HEK293T (cell line): ENCODE results near the gene USP4.
A peak's percentile ranks its signal among the peaks of the same experiment; 100 is the strongest.
"Not testable (repeated sequence)": the region's sequence is repeated elsewhere in the genome, so short reads cannot be mapped to it uniquely, and the experiment has no call there.

Experiments used
- CTCF ChIA-PET: fragments of 350-600 bp; formaldehyde crosslinking; extraction: SDS; loops from one replicate; lab custom pipeline; 2021; ENCODE audit warnings: antibody characterized with exemption, inconsistent platforms; lab: Yijun Ruan, JAX
- POLR2A ChIA-PET: fragments of 350-600 bp; formaldehyde crosslinking; extraction: SDS; loops from one replicate; lab custom pipeline; 2020; ENCODE audit warnings: antibody characterized with exemption, inconsistent platforms; lab: Yijun Ruan, JAX
- DNase-seq: peaks from one replicate; pipeline ENCODE4 v3.0.0; 2012; ENCODE audit warnings: mixed read lengths; ENCODE audit errors: extremely low spot score
- ARNT ChIP-seq: fragments of 450-650 bp; IDR thresholded peaks from 2 replicates; pipeline ENCODE4 v1.6.1; 2017; ENCODE audit warnings: mild to moderate bottlenecking
- BHLHE40 ChIP-seq: fragments of 450-650 bp; IDR thresholded peaks from 2 replicates; pipeline ENCODE4 v1.6.1; 2016; ENCODE audit warnings: mild to moderate bottlenecking, moderate library complexity, borderline replicate concordance
- CTBP1 ChIP-seq: fragments of 450-650 bp; IDR thresholded peaks from 2 replicates; pipeline ENCODE4 v1.6.1; 2016; ENCODE audit warnings: borderline replicate concordance
- ELF4 ChIP-seq: fragments of 450-650 bp; IDR thresholded peaks from 2 replicates; pipeline ENCODE4 v1.6.1; 2017; ENCODE audit warnings: antibody characterized with exemption
- FOXA1 ChIP-seq: fragments of 450-650 bp; IDR thresholded peaks from 2 replicates; pipeline ENCODE4 v1.6.1; 2016; ENCODE audit warnings: mild to moderate bottlenecking
- FOXK2 ChIP-seq: fragments of 450-650 bp; IDR thresholded peaks from 2 replicates; pipeline ENCODE4 v1.6.1; 2016; ENCODE audit warnings: mild to moderate bottlenecking
- FOXM1 ChIP-seq: fragments of 450-650 bp; IDR thresholded peaks from 2 replicates; pipeline ENCODE4 v1.6.1; 2017; ENCODE audit warnings: mild to moderate bottlenecking, borderline replicate concordance
- HDGF ChIP-seq: fragments of 450-650 bp; IDR thresholded peaks from 2 replicates; pipeline ENCODE4 v1.6.1; 2017; ENCODE audit warnings: antibody characterized with exemption, borderline replicate concordance
- L3MBTL2 ChIP-seq: fragments of 450-650 bp; conservative IDR thresholded peaks from 2 replicates; pipeline ENCODE4 v1.6.1; 2016; ENCODE audit warnings: mild to moderate bottlenecking
- LEF1 ChIP-seq: fragments of 450-650 bp; IDR thresholded peaks from 2 replicates; pipeline ENCODE4 v1.6.1; 2017; ENCODE audit warnings: mild to moderate bottlenecking, borderline replicate concordance
- NFRKB ChIP-seq: fragments of 450-650 bp; IDR thresholded peaks from 2 replicates; pipeline ENCODE4 v1.6.1; 2016; ENCODE audit warnings: mild to moderate bottlenecking, moderate library complexity
- SP1 ChIP-seq: fragments of 450-650 bp; IDR thresholded peaks from 2 replicates; pipeline ENCODE4 v1.6.1; 2017
- SUZ12 ChIP-seq: fragments of 450-650 bp; IDR thresholded peaks from 2 replicates; pipeline ENCODE4 v1.6.1; 2016; ENCODE audit warnings: mild to moderate bottlenecking
- TARDBP ChIP-seq: fragments of 450-650 bp; IDR thresholded peaks from 2 replicates; pipeline ENCODE4 v1.6.1; 2016
- ZNF384 ChIP-seq: fragments of 450-650 bp; IDR thresholded peaks from 2 replicates; pipeline ENCODE4 v1.6.1; 2016
- TF ChIP-seq, protein P1 (sequence below): fragments of 450-650 bp; IDR thresholded peaks from 2 replicates; pipeline ENCODE4 v1.6.1; 2016

USP4 gene

DNA sequence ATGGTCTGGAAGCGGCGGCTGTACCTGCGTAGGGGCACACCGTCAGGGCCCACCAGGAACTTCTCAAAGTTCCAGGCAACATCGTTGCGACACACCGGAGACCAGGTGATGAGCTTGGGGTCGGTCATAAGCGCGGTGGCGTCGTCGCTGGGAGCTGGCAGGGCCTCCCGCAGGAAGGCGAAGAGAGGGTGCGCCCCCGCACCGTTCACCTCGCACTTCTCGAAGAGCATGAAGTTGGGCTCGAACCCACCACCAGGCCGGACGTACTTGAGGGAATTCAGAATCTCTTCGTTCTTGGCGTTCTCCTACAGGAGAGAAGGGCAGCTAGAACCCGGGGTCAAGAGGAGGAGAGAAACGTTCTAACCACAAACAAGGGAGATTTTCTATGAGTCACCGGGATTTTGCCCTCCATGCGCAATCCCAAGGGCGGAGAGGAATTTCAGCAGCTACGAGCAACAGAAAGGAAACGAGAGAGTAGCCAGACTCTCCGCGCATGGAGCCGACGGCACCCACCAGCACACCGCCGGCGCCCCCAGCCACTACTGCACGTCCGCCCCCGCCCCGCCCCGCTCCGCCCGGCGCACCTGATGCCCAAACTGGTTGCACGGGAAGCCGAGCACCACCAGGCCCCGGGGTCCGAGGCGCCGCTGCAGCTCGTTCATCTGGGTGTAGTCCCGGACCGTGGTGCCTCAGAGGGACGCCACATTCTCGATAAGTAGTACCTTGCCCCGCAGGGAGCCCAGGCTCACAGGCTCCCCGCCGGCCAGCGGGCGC is 17.8 kb upstream of the USP4 start:
- TF ChIP-seq L3MBTL2 = peak; percentile 26
- peak; percentile 29 for DNase-seq
- CTCF ChIA-PET = interaction anchor here (0.8 kb wide), 1 partner anchor 18 kb away, joined by 5 read pairs; the partner anchor contains the start of gene USP4
- POLR2A ChIA-PET = interaction anchor here (0.9 to 4.8 kb wide), 3 partner anchors 18 to 87 kb away, joined by 3 to 42 read pairs (median 14); partner anchors contain the start of gene USP4

DNA sequence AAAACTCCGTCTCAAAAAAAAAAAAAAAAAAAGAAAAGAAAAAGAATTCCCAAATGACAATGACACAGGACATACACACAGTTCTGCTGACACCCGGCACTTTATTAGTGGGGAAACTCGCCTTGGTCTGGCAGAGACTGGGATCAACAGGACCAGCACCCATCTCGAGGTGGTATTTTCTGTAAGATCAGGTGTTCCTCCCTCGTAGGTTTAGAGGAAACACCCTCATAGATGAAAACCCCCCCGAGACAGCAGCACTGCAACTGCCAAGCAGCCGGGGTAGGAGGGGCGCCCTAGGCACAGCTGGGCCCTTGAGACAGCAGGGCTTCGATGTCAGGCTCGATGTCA is 17.2 kb upstream of the USP4 start:
- CTCF ChIA-PET = interaction anchor here (0.7 kb wide), 1 partner anchor 19 kb away, joined by 3 read pairs; no protein-coding TSS in a partner anchor
- not testable (repeated sequence) for DNase-seq
- POLR2A ChIA-PET = interaction anchor here (0.9 to 4.8 kb wide), 3 partner anchors 18 to 87 kb away, joined by 3 to 42 read pairs (median 14); partner anchors contain the start of gene USP4

- DNase-seq = no peak
- POLR2A ChIA-PET = interaction anchor here (3.2 kb wide), 1 partner anchor 13 kb away, joined by 26 read pairs; the partner anchor contains the start of gene USP4
Observed at GRCh38 chr3:49352890-49353421, 13.1 kb upstream of the USP4 start.

GRCh38 chr3:49352281-49352680 is 12.4 kb upstream of the USP4 start:
- TF ChIP-seq ZNF384 (peak; percentile 10; the same call in 1 of the 2 replicates), LEF1 (no peak)
- ChIA-PET CTCF (interaction anchor here (3.0 kb wide), 1 partner anchor 12 kb away, joined by 9 read pairs; the partner anchor contains the start of gene USP4), POLR2A (interaction anchor here (3.2 kb wide), 1 partner anchor 12 kb away, joined by 26 read pairs; the partner anchor contains the start of gene USP4)
- no peak for DNase-seq

More at GRCh38 chr3:49352890-49353421, 13.1 kb upstream of the USP4 start:
- no peak for TF ChIP-seq FOXK2
- no peak for TF ChIP-seq CTBP1
- TF ChIP-seq ZNF384 = no peak
- TF ChIP-seq, protein P1, sequence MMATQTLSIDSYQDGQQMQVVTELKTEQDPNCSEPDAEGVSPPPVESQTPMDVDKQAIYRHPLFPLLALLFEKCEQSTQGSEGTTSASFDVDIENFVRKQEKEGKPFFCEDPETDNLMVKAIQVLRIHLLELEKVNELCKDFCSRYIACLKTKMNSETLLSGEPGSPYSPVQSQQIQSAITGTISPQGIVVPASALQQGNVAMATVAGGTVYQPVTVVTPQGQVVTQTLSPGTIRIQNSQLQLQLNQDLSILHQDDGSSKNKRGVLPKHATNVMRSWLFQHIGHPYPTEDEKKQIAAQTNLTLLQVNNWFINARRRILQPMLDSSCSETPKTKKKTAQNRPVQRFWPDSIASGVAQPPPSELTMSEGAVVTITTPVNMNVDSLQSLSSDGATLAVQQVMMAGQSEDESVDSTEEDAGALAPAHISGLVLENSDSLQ = no peak
- no peak for TF ChIP-seq LEF1
- TF ChIP-seq ELF4 = no peak
- no peak for TF ChIP-seq TARDBP
- TF ChIP-seq FOXM1 = no peak
- TF ChIP-seq NFRKB = no peak
- TF ChIP-seq HDGF = no peak
- no peak for TF ChIP-seq BHLHE40
- no peak for TF ChIP-seq SP1
- no peak for TF ChIP-seq ARNT
- TF ChIP-seq SUZ12 = no peak
- CTCF ChIA-PET = interaction anchor here (0.6 to 3.0 kb wide), 2 partner anchors 13 to 49 kb away, joined by 3 to 9 read pairs; partner anchors contain the start of gene USP4

DNA sequence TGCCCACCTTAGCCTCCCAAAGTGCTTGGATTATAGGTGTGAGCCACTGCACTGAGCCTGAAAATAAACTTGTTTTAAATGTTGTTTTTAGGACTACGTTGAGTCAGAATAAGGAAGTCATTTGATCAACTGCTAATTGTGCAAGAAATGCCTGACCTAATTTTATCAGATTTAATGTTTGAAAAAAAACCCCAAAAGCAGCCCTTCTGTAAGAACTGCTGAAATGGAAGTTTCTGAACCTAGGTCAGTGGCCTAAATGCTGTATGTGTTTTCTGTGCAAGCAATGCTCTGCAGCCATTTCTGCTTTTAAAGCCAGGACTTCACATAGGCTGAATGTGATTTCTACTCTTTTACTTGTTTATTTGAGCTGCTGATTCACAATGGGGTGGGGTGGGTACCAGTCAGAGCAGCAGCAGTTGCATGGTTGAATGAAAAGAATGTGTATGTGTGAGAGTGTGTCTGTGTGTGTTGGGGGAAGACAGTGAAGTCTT is 11.7 kb upstream of the USP4 start:
- ChIA-PET CTCF (interaction anchor here (3.0 kb wide), 1 partner anchor 11 kb away, joined by 9 read pairs; the partner anchor contains the start of gene USP4), POLR2A (interaction anchor here (3.2 kb wide), 1 partner anchor 11 kb away, joined by 26 read pairs; the partner anchor contains the start of gene USP4)
- TF ChIP-seq ZNF384 = no peak
- TF ChIP-seq ARNT = no peak
- no peak for TF ChIP-seq ELF4
- no peak for TF ChIP-seq LEF1
- no peak for TF ChIP-seq CTBP1
- TF ChIP-seq SP1 = no peak
- TF ChIP-seq NFRKB = no peak
- no peak for TF ChIP-seq L3MBTL2
- no peak for TF ChIP-seq SUZ12
- TF ChIP-seq, protein P1 = no peak
- no peak for TF ChIP-seq TARDBP
- no peak for TF ChIP-seq BHLHE40
- no peak for TF ChIP-seq FOXA1
- TF ChIP-seq FOXK2 = no peak
- TF ChIP-seq FOXM1 = no peak
- TF ChIP-seq HDGF = no peak
- DNase-seq = no peak

DNA sequence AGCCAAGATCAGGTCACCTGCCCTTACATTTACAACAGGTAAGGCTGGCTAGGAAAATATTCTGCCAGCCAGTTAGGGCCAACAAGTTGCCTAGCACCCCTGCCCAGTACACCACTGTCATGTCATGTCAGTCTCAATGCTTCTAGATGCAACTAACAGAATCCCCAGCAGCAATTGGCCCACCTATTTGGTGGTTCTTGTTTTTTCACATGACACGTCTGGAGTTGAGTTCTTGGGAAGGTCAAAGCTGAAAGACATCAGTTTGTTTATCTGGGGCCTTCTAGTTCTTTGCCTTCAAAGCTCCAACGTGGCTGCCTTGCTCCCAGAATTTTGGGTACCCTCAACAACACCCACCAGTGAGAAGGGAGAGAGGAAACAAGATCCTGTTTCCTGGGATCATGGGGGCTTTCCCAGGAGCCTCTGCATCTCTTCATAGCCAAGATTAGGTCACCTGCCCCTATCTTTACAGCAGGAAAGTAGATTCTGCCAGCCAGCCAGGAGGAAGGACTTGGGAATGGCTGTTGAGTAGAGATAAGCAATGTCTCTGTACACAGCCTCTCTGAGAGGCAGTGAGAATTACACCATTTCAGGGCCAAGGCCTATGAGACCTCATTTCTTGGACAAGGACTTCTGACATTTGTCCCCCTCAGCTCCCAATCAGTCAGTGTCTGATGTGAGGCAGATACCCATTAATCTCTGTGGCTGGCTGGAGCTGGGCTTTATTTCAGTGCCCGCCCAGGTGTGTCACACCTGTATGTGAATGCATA is 9.7 kb upstream of the USP4 start:
- POLR2A ChIA-PET = interaction anchor here (2.3 kb wide), 1 partner anchor 9 kb away, joined by 13 read pairs; the partner anchor contains the start of gene USP4
- no peak for DNase-seq
- CTCF ChIA-PET = interaction anchor here (0.9 kb wide), 1 partner anchor 9 kb away, joined by 4 read pairs; the partner anchor contains the start of gene USP4

DNA sequence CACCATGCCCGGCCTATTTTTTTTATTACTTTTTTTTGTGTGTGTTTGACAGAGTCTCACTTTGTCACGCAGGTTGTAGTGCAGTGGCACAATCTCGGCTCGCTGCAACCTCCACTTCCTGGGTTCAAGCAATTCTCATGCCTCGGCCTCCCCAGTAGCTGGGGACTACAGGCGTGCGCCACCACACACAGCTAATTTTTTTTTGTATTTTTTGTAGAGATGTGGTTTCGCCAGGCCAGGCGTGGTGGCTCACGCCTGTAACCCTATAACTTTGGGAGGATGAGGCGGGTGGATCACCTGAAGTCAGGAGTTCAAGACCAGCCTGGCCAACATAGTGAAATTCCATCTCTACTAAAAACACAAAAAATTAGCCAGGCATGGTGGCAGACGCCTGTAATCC is 8.5 kb upstream of the USP4 start:
- POLR2A ChIA-PET = interaction anchor here (2.3 kb wide), 1 partner anchor 8 kb away, joined by 13 read pairs; the partner anchor contains the start of gene USP4
- DNase-seq, CTCF ChIA-PET: not testable (repeated sequence)

More for the DNA sequence above, 9.7 kb upstream of the USP4 start:
- no peak for TF ChIP-seq CTBP1
- no peak for TF ChIP-seq LEF1
- TF ChIP-seq ARNT = no peak
- TF ChIP-seq ZNF384 = no peak
- TF ChIP-seq SP1 = no peak
